NCI-H748 (cell line): ENCODE data around the gene MLLT1.

ENCODE experiments used
- DNase-seq: peaks from one replicate; lab custom pipeline; 2025; ENCODE audit not compliant: unreplicated experiment; lab: John Stamatoyannopoulos, UW

MLLT1 gene

DNA sequence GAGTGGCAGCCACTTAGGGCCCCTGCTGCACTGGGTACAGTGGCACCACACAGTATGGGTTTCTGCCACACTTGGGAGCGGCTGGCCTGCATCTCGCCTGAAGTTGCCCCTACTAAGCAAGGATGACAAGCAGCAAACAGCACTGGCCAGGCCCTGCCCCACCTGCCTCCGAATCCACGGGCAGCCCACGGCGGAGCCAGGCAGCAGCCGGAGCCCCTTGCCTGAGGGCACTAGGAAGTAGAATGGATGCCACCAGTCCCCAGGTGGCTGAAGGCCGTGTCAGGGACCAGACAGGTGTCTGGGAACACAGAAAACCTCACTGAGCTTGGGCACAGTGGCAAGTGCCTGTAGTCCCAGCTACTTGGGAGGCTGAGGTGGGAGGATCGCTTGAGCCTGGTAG is 19.4 kb downstream of the MLLT1 start:
- no peak for DNase-seq

DNA sequence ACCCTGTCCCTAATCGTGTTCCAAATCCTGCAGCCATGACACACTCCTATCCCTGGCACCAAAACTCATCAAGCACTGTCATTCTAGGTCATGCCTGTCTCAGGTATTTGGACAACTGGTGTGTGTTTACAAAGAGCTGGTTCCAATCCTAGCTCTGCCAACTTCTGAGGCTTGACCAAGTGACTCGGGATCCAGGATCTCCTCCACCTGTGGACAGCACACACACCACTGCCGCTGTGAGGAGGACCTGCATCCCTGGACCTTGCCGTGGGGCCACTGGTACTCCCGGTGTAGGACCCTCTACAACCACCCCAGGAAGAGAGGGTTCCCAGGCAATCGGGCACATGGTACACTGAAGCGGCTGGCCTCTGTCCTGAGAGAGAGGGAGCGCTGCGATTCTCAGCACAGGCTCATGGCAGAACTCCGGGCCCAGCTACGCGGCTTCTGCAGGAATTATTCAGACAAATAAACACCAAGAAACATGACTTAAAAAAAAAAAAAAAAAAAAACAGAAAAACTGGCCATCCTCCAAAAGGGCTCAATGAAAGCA is 20.4 kb downstream of the MLLT1 start:
- no peak for DNase-seq

DNA sequence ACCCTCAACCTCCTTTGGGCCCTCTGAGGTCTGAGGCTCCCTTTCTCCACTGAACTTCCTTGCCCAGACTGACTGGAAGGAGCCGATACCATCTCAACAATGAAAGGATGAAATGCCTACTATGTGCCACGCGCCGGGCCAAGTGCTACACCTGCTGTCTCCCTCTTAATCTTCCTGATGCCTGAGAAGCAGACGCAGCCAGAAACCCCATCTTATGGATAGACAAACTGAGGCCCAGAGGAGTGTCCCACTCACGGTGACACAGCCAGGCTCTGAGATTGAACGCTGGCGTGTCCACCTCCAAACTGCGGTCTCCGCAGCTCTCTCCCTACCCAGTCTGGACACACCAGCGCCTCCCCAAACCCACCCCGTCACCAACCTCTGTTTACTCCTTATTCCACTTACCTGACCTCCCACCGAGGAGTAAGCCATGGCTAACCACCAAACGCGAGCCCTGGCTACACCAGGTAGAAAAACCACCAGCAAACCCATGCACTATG is 20.9 kb downstream of the MLLT1 start:
- no peak for DNase-seq

DNA sequence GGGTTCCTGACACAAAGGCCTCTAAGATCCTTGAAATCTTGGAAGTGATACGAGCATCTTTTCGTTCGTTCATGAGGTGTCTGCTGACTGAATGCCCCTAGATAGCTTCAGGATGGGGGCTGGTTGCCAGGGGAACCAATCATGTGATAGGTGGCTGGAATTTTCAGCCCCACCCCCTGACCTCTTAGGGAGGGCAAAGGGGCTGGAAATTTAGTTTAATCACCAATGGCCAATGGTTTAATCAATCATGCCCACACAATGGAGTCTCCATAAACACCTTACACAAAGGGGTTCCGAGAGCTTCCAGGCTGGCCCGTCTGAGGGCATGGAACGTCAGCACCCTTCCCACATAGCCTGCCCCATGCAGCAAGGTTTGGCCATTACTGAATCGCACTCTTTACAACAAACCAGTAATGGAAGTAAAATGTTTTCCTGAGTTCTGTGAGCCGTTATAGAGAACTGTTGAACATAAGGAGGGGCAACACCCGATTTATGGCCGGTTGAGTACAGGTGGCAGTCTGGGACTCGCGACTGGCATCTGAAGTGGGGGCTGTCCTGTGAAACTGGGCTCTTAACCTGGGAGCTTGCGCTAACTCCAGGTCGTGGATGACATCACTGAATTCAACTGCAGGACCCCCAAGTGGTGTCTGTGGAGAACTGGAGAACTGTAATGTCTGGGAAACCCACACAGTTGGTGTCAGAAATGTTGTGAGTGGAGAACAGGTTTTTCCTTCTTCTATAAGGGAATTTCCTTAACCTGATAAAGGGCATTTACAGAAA is 25.6 kb downstream of the MLLT1 start:
- no peak for DNase-seq

DNA sequence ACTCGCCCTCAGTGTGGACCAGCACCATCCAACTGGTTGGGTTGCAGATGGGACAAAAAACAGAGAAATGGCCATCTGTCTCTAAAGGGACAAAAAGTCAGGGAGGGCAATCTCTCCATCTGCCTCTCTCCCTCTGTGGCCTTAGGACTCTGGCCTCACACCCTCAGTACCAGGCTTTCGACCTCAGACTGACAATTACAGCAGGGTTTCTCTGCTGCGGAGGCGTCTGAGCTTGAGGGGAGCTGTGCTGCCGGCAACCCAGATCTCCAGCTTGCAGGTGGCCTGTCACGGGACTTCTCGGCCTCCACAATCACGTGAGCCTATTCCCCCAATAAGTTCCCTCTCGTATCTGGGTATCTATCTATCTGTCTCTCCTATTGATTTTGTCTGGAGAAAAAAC is 27.7 kb downstream of the MLLT1 start:
- no peak for DNase-seq

DNA sequence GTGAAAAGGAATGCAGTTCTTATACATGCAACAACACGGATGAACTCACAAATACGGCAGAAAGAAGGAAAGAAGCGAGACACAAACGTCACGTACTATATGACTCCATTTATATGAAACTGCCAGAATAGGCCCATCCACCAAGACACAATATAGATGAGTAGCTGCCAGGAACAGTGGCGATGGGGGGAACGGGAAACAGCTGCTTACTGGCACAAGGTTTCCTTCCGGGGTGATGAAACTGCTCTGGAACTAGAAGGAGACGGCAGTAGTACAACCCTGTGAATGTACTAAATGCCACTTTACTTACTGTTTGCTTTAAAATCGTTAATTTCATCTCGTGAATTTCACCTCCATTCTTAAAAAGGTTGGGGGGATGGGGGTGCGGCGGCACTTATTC is 28.9 kb downstream of the MLLT1 start:
- DNase-seq = no peak

DNA sequence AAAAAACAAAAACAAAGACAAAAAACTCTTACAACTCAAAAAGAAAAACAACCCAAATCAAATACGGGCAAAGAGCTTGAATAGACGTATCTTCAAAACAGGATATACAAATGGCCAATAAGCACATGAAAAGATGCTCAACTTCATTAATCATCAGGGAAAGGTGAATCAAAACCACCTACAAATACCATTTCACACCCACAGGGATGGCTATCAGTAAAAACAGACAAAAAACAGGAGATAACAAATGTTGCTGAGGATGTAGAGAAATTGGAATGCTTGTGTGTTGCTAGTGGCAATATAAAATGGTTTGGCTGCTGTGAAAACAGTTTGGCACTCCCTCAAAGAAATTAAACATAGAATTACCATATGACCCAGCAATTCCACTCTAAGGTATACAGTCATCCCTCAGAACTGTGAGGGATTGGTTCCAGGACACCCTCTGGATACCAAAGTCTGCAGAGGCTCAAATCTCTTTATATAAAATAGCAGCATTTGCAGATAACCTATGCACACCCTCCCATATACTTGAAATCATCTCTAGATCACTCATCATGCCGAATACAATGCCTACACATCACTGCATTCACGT is 29.7 kb downstream of the MLLT1 start:
- DNase-seq = no peak

DNA sequence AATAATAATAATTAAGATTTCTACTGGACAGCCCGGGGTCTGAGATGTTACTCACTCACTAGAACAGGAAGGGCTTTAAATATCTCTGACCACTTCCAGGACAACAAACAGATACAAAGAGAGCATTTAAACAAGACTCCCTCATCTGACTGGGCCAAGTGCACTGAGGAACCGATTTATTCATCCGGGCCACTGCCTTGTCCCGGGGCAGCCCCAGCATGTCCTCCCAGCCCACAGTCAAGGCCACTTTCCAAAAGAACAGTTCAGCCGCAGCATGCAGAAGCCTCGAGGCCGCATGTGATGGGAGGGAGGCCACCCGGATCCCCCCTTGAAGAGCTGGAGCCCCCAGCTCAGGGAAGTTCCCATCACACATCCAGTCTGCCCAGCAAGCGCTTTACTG is 30.5 kb downstream of the MLLT1 start:
- DNase-seq = no peak

DNA sequence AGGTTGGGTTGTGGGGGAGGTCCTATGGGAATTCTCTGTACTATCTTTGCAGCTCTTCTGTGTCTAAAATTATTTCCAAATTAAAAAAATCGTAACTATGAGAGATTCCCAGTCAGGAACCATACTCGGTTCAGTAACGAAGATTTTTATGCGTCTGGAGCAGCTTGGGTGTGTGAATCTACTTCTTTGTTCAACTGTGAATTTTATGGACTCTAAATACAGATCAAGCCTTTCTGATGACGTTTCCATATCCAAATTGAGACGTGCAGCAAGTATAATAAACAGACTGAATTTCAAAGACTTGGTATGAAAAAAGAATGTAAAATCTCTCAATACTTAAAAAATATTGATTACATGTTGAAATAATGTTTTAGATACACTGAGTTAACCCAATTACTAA is 30.9 kb downstream of the MLLT1 start:
- DNase-seq = no peak

DNA sequence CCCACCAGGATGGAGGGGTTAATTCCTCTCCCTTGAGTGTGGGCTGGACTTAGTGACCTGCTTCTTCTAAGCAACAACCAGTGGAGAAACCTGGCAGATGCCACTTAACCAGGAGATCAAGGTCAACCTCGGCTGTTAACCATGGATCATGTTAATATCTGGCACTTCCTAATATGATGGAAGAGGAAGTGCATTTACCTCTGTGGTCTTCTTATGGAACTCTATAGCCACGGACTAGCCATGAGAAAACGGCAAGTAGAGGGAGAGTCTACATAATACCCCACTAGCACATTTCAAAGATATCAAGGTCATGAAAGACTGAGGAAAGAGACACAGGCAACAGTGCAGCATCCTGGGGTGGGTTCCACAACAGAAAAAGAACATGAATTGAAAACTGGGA is 31.4 kb downstream of the MLLT1 start:
- DNase-seq = no peak

DNA sequence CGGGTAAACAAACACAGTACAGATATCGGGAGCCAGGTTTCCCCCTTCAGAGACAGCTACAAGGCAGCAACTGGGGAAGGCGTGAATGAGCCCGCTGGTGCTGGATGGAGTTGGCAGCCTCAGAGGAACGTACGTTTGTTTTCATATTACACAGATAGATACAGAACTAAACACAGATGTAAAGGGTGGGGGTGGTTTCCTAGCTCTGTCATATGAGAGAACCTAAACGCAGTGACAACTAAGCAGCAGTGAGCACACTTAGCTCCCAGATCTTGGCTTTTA is 32.8 kb downstream of the MLLT1 start:
- no peak for DNase-seq

DNA sequence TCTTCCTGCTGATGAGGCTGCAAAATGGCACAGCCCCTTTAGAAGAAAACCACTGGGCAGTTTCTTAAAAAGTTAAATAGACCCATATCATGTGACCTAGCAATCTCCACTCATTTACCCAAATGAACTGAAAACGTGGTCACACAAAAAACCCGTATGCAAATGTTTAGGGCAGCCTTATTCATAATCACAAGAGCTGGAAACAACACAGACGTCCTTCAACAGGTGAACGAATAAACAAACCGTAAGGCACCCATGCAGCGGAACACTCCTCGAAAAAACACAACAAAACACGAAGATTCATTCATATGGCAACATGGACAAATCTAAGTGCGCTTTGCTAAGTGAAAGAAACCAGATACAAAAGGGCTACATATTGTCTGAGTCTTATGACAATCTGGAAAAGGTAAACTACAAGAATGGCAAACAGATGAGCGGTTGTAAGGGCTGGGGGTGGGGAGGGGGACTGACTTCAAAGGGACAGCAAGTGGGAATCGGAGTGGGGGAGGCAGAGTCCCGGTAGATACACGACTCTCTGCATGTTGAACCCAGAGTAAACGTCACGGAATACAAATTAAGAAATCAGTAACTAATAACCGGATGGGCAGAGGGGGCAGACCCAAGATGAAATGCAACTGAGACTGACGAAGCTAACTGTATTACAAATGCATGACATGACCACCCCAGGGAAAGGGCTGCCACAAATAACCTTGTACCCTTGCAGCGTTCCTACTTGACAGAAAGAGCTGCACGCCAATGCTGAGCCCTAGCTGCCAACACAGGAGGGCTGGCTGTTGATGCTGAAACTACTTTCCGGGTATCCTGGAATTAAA is 33.4 kb downstream of the MLLT1 start:
- no peak for DNase-seq

DNA sequence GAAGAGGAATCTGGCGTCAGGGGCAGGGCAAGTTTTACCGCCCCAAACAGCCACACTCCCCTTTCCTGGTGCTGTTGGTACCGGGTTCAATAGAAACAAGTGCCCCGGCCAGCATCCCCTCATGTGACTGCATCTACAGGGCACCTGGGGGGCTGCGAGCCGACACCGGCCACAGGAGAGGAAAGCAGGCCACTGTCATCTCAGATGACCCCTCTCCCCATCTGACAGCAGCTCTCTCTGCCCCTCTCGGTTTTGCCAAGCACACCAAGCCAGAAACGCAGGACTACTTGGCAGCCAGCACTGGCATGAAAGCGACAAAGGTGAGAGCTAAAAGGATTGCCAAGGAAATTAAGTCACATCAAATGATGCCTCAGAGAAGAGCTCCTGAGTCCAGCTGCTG is 37.1 kb downstream of the MLLT1 start:
- no peak for DNase-seq

DNA sequence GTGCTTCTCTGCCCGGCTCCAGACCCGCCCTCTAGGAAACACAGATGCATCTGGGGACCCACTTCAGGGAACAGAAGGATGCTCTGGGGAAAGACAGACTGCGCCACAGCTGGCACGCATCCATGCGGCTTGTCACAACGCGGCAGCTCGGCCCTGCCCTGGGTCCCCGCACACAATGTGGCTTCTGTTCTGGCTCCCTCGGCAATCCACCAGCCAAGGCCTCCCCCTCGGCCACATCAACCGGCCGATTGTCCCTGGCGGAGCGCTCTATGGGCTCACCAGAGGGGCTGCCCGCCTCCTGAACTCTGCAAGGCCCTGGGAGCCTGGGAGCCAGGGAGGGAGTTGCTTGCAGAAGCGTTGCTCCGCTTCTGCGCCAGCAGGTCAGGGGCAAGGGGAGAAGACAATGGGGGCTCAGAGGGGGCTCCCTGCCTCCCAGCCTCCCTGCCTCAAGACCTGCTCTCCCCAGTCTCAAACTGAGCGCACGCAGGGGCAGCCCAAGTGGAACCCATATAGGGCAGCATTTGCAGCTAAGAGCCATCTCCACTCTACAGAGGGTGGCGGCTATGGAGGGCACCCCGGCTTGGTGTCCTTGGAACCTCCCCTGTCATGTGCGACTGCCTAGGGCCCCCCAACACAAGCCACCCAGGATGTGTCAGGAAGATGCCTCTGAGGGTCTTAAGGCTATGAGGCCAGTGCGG is 37.9 kb downstream of the MLLT1 start:
- DNase-seq = no peak

DNA sequence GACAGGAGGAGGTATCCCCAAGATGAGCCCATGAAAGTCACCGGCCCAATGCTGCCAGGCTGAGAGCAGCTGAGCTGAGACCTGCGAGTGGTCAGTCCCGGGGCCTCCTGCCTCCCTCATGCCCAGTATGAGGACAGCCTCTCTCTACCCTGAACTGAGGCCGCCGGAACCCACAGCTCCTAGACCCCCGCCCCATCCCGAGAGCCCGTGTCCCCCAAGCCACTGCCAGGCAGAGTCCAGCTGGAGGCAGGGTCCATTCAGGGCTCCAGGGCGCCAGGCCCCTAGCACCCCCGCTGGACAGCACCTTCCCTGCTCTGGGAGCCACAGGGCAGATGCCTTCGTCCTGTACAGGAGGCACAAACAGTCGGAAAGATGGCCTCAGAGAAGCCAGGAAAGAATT is 38.7 kb downstream of the MLLT1 start:
- DNase-seq = no peak

DNA sequence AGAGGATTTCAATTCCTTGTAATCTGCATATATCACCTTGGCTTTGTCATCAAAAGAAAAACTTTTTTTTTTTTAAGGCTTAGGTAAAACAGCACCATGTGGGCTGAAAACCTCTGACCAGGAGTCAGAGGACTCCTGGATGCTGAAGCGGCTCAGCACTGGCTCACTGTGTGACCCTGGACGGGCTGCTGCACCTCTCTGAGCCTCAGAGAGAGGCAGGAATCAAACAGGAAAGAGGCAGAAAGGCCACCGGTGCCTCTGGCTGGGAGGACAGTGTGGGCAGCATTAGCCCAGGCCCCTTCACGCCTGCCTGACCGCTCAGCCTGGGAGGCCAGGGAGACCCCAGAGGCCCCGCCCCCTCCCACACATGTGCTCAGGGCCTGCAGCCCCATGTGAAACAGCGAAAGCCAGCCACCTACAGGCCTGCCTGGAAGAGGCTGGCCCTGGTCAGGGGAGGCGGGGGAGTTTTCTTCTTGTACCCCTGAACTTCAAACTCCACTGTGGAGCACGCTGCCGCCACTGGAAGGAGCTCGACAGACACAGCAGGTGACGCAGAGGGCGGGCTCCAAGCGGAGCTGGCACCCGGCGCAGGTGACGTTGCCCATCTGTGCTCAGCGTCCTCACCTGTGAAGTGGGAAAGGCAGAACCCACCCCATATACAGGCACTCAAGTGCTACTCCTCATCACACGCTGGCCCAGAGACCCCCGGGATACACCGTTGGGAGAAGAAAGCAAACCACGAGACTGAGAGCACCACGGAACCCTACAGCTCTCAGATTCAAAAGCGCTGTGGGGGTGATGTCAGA is 39.7 kb downstream of the MLLT1 start:
- DNase-seq = no peak

DNA sequence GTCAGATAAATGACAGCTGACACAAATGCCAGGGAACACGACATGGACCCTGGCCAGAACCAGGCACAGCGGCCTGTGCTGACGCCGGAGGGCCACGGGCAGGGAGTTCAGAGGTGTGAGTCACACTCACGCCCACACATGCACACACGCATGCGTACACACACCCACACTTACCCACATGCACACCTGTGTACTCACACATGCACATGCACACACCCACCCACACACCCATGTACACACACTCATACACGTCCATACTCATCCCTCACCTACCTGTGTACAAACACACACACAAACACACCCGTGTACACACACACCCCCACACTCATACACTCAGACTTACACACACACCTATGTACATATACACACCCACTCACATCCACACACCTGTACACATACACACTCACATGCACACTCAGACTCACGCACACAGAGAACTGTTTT is 40.4 kb downstream of the MLLT1 start:
- no peak for DNase-seq

DNA sequence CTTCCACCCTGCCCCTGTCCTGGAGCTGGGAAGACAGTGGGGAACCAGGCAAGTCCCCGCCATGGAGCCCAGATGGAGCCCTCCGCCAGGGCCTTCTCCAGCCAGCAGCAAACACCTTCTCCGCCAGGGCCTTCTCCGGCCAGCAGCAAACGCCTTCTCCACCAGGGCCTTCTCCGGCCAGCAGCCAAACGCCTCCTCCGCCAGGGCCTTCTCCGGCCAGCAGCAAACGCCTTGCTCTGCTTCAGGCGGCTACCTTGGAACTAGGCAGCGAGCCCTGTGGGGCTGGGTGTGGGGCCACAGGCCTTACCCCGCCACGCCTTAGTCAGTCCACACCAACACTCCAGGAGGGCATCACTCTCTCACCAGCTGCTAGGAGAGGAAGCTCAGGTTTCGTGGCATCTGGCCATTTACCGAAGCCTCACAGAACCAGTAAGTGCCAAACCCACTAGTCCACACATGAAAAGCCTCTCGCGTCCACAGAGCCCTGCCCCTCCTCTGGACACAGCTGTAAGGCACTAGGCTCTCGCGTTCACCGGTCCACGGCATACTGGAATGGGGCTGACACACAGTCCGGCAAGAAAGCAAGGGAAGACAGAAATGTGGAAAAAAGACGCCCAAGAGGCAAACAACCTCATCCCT is 41.0 kb downstream of the MLLT1 start:
- no peak for DNase-seq

DNA sequence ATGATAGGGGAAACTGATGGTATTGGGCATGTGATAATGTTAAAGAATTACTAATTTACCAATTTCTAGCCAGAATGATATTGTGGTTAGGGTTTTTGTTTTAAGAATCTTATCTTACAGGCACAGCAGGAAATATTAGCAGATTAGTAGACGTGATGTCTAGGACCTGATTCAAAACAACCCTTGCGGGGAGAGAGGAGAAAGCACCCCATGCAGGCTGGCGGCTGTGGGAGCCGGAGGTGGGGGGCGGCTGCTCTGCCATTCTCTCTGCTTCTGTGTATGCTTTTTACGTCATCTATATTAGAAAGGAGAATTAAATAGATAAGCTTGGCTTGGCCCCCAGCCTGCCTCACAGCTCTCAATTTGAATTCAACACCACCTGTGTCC is 41.5 kb downstream of the MLLT1 start:
- no peak for DNase-seq
